PC-3 (cell line): ENCODE results near the gene BAIAP2L2.

ENCODE experiments used
- EZH2 ChIP-seq: fragments of 300-600 bp; sonication (generic); IDR thresholded peaks from one replicate; pipeline ENCODE4 v1.6.1; 2017; ENCODE audit warnings: antibody characterized with exemption, mild to moderate bottlenecking, low read length; ENCODE audit not compliant: unreplicated experiment
- EZH2phosphoT487 ChIP-seq: fragments of 300-600 bp; sonication (generic); IDR thresholded peaks from 2 replicates; pipeline ENCODE4 v1.6.1; 2018; ENCODE audit warnings: mild to moderate bottlenecking, antibody characterized with exemption, low read length, borderline replicate concordance
- TF ChIP-seq, protein P1 (sequence below): fragments of 300-600 bp; sonication (generic); conservative IDR thresholded peaks from 2 replicates; pipeline ENCODE4 v1.5.1; 2017; ENCODE audit warnings: antibody characterized with exemption, low read depth, mild to moderate bottlenecking, low read length

DNA sequence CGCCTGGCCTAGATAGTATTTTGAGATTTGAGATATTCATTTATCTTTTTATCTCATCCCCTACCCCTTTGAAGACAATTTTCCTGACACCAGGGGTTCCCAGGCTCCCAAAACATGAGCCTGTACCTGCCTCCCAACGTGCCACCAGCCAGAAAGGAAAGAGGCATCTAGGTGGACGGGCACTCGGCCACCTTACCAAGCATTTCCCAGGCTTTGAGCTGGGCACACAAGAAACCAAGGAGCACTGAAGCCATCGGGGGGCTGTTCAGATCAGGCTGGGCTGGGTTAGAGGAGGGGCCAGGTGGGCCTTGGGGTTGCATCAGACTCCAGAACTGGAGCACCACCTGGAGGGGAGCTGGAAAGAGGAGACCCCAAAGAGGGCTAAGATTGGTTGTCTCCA lies 28.5 kb upstream of the BAIAP2L2 start:
- TF ChIP-seq, protein P1, sequence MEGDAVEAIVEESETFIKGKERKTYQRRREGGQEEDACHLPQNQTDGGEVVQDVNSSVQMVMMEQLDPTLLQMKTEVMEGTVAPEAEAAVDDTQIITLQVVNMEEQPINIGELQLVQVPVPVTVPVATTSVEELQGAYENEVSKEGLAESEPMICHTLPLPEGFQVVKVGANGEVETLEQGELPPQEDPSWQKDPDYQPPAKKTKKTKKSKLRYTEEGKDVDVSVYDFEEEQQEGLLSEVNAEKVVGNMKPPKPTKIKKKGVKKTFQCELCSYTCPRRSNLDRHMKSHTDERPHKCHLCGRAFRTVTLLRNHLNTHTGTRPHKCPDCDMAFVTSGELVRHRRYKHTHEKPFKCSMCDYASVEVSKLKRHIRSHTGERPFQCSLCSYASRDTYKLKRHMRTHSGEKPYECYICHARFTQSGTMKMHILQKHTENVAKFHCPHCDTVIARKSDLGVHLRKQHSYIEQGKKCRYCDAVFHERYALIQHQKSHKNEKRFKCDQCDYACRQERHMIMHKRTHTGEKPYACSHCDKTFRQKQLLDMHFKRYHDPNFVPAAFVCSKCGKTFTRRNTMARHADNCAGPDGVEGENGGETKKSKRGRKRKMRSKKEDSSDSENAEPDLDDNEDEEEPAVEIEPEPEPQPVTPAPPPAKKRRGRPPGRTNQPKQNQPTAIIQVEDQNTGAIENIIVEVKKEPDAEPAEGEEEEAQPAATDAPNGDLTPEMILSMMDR, result no peak
- TF ChIP-seq EZH2phosphoT487 (no peak), EZH2 (no peak)
